Heart right ventricle (tissue), 16 donors: Measurements from ENCODE around the gene TWNK. TPM values are rescaled to one million over a fixed set of nuclear protein-coding genes. Genes with fewer than 3 reads are reported as not detected.
"Not testable (repeated sequence)": the region's sequence is repeated elsewhere in the genome, so short reads cannot be mapped to it uniquely, and the experiment has no call there.

Experiments
- ATAC-seq, 8 donors: fragments of 200-7000 bp; cut with Tn5 transposase; one replicate each; pipeline ENCODE4 v1.9.1; 2020; ENCODE audit warnings: mild to moderate bottlenecking in 8 of 8, moderate library complexity in 8 of 8, moderate number of reproducible peaks in 1 of 8
- DNase-seq, 2 donors: peaks; one replicate each; pipeline ENCODE4 v3.0.0-alpha.2; 2020
- H3K27ac ChIP-seq, 10 donors: fragments of 200-600 bp; sonication (generic) in 2 of 10; one replicate each; pipeline versions ENCODE4 v1.5.0 to v1.8.0; 2020 to 2022; ENCODE audit warnings: mild to moderate bottlenecking in 3 of 10
- H3K27me3 ChIP-seq, 7 donors: fragments of 200-600 bp; one replicate each; pipeline ENCODE4 v1.8.0; 2021 to 2022; ENCODE audit warnings: mild to moderate bottlenecking in 2 of 7
- H3K36me3 ChIP-seq, 9 donors: fragments of 200-600 bp; sonication (generic) in 1 of 9; one replicate each; pipeline versions ENCODE4 v1.5.0 to v1.8.0; 2020 to 2022; ENCODE audit warnings: mild to moderate bottlenecking in 2 of 9
- H3K4me1 ChIP-seq, 9 donors: fragments of 200-600 bp; sonication (generic) in 1 of 9; one replicate each; pipeline versions ENCODE4 v1.5.0 to v1.8.0; 2020 to 2022; ENCODE audit warnings: mild to moderate bottlenecking in 4 of 9
- H3K4me3 ChIP-seq, 10 donors: fragments of 200-600 bp; sonication (generic) in 2 of 10; one replicate each; pipeline versions ENCODE4 v1.5.0 to v1.8.0; 2020 to 2022; ENCODE audit warnings: mild to moderate bottlenecking in 7 of 10, moderate library complexity in 2 of 10
- H3K9me3 ChIP-seq, 11 donors: fragments of 200-600 bp in 10 of 11; sonication (generic) in 2 of 11; one replicate each; pipeline versions ENCODE4 v1.5.0 to v1.8.0; 2013 to 2022; ENCODE audit warnings: mild to moderate bottlenecking in 2 of 11, control low read depth in 1 of 11, moderate library complexity in 1 of 11
- WGBS, 2 donors: extraction: QIAGEN DNeasy Blood & Tissue Kit; methylation state at CpG; one replicate each; pipeline ENCODE4 v1.1.7; 2013; ENCODE audit warnings: inconsistent platforms in 1 of 2; 5-methylcytosine and 5-hydroxymethylcytosine counted together
- intact Hi-C, 10 donors: fragments of 100-400 bp; cut with DNase I; formaldehyde crosslinking; loops; one replicate each; pipeline versions ENCODE4 v1.11.1 to v1.14.2; 2022
- polyA plus RNA-seq, 2 donors: library from polyadenylated mRNA; stranded (reverse); fragments of 200-250 nt; gene quantifications; one replicate each; pipeline ENCODE4 v1.2.3, GENCODE V29; 2013
- total RNA-seq, 10 donors: library from RNA; stranded (reverse); fragmentation: NEBNext Ultra II Directional in 3 of 10; extraction: Animal tissue kit (Norgen Biotek cat#: 25700) in 3 of 10; gene quantifications; one replicate each; pipeline versions ENCODE4 v1.2.1 to v1.2.4, GENCODE V29; 2021 to 2023
- TF ChIP-seq, protein P1 (sequence below), 9 donors: fragments of 200-600 bp; sonication (generic) in 2 of 9; IDR thresholded peaks; one replicate each; pipeline versions ENCODE4 v1.5.0 to v1.8.0; 2021 to 2022; ENCODE audit warnings: antibody characterized with exemption in 9 of 9, mild to moderate bottlenecking in 5 of 9, moderate library complexity in 1 of 9
- donor health status: Arrhythmogenic right ventricular cardiomyopathy.
- donor health status: ischemic (EF 13 %, LVEDD 7.1; RV severe dilation, severe dysfunction).
- donor health status: healthy with polysubstance abuse.
- donor health status: DM: no; HTN: yes; CAD: no.
- donor health status: DM: no; HTN: no; CAD: no.
- donor health status: ischemic (EF 25% LVEDD 6.9; RV normal size, moderate dysfunction).
- donor health status: ischemic (EF 25% LVEDD 5.7; RV mildly dilated, moderate dysfunction).
- donor health status: healthy.
- donor health status: DM: yes; HTN: yes; CAD: no.
- donor health status: Ischemic cardiomyopathy.
- donor health status: ischemic (EF 35%, LVEDD 5.7; RV mildly dilated, moderate dysfunction).
- donor health status: nonischemic (EF 11% LVEDD 7.7; RV severe dilation, severe dysfunction).
- donor health status: DM: yes; HTN: yes; CAD: no.
- donor health status: PGD.
- donor health status: ischemic (EF 29% LVEDD 5.4; RV normal size, mild dysfunction).
- donor health status: nonischemic (EF 23%, LVEDD 6.1; RV moderate dilation, normal function).

Gene TWNK
- total and polyA plus RNA-seq, 12 donors, result 4.2 to 7.7 (median 5.4) TPM

DNA sequence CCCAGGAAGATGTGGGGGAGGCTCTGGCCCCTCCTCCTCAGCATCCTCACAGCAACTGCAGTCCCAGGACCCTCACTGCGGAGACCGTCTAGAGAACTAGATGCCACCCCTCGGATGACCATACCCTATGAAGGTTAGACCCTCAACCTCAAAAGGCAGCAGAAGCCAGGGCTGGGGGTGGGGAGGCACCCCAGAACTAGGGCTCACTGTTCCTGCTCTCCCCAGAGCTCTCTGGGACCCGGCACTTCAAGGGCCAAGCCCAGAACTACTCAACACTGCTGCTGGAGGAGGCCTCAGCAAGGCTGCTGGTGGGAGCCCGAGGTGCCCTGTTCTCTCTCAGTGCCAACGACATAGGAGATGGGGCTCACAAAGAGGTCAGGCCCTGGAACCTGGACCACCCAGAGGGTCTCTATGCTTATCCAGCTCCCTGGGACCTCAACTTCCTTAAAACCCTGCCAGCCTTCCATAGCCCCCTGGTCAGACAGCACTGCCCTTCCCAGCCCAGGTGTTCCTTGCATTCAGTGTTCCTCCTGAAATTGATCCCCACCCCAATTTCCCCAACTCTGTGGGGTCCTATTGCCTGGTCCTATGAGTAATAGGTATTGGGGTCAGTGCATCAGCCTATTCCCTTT lies 14.3 kb upstream of the TWNK start:
- TF ChIP-seq, protein P1, sequence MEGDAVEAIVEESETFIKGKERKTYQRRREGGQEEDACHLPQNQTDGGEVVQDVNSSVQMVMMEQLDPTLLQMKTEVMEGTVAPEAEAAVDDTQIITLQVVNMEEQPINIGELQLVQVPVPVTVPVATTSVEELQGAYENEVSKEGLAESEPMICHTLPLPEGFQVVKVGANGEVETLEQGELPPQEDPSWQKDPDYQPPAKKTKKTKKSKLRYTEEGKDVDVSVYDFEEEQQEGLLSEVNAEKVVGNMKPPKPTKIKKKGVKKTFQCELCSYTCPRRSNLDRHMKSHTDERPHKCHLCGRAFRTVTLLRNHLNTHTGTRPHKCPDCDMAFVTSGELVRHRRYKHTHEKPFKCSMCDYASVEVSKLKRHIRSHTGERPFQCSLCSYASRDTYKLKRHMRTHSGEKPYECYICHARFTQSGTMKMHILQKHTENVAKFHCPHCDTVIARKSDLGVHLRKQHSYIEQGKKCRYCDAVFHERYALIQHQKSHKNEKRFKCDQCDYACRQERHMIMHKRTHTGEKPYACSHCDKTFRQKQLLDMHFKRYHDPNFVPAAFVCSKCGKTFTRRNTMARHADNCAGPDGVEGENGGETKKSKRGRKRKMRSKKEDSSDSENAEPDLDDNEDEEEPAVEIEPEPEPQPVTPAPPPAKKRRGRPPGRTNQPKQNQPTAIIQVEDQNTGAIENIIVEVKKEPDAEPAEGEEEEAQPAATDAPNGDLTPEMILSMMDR (IDR thresholded peaks at IDR 0.05), result no peak
- no peak for DNase-seq
- Histone ChIP-seq H3K9me3 (no peaks in the 10 kb centered on the region), H3K27me3 (peaks cover 0 to 7% (median 0%) of the 10 kb centered on the region in 7 donors), H3K27ac (no peak overlapping the region), H3K36me3 (peaks cover 0 to 14% (median 0%) of the 10 kb centered on the region in 9 donors), H3K4me1 (peaks cover 3 to 21% (median 15%) of the 10 kb centered on the region in 9 donors), H3K4me3 (no peak overlapping the region)
- 93 to 95% methylated on average over 6 of the region's 6 CpGs for WGBS, 2 donors
- ATAC-seq, result no peak
- intact Hi-C loops, result no loop called here

DNA sequence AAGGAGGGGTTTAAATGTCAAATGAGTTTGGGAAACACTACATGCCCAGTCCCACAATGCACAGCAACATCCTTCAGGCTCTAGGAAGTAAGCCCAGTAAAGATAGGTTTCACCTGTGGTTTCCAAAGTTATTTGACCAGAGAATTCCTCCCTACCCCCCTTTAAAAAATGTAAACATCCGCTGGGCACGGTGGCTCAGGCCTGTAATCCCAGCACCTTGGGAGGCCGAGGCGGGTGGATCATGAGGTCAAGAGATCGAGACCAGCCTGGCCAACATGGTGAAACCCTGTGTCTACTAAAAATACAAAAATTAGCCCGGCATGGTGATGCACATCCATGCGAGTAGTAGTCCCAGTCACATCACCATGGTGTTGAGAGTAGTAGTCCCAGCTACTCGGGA lies 11.9 kb upstream of the TWNK start:
- peaks cover 0 to 38% (median 5%) of the 10 kb centered on the region in 9 donors for H3K36me3 ChIP-seq
- H3K4me3 ChIP-seq, H3K27me3 ChIP-seq, H3K9me3 ChIP-seq, ATAC-seq, H3K4me1 ChIP-seq, intact Hi-C loops, H3K27ac ChIP-seq, DNase-seq: not testable (repeated sequence)
- 87 to 88% methylated on average over 8 of the region's 8 CpGs for WGBS, 2 donors

DNA sequence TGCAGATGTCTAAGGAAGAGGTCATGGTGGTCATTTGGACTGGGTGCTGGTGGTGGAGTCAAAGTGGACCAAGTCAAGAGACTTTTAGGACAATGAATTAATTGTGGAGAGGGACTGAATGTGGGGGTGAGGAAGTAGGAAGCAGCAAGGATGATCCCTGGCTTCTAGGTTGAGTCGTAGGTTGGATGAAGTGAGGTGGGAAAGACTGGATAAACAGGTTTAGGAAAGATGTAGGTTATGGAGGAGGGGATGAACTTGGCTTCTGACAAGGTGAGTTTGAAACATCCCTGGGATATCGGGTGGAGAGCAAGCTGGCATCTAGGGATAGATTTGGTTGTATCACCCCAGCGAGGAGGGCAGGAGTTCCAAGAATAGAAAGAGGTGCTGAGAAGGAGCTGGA lies 10.4 kb upstream of the TWNK start:
- H3K4me3 ChIP-seq, result no peak overlapping the region
- H3K36me3 ChIP-seq, result peaks cover 0 to 53% (median 16%) of the 10 kb centered on the region in 9 donors
- H3K27me3 ChIP-seq, result no peaks in the 10 kb centered on the region
- DNase-seq (no peak), ATAC-seq (no peak)
- intact Hi-C loops, result no loop called here
- H3K27ac ChIP-seq, result no peak overlapping the region
- no peaks in the 10 kb centered on the region for H3K9me3 ChIP-seq
- no peaks in the 10 kb centered on the region for H3K4me1 ChIP-seq
- 86 to 91% methylated on average over 3 of the region's 3 CpGs for WGBS, 2 donors
- TF ChIP-seq, protein P1 (IDR thresholded peaks at IDR 0.05), result no peak

DNA sequence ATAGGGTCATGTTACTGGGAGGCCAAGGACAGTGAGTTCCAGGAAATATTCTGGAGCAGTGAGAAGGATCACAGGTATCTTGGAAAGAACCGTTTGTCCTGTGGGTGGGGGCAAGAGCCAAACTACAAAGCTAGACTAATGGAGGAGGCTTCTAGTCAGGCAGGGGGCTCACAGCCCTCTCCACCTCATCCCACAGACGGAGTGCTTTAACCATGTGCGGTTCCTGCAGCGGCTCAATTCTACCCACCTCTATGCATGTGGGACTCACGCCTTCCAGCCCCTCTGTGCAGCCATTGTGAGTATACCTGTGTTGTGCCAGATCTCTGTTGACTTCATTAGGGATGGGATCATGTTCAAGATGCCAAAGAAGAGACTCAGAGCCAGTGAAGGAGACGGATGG lies 9.9 kb upstream of the TWNK start:
- no peak for DNase-seq
- no peak for ATAC-seq
- Histone ChIP-seq H3K36me3 (peaks cover 0 to 58% (median 20%) of the 10 kb centered on the region in 9 donors), H3K9me3 (no peaks in the 10 kb centered on the region), H3K4me1 (no peaks in the 10 kb centered on the region), H3K4me3 (no peak overlapping the region), H3K27me3 (no peaks in the 10 kb centered on the region), H3K27ac (no peak overlapping the region)
- intact Hi-C loops, result no loop called here
- WGBS, 2 donors, result 87 to 93% methylated on average over 6 of the region's 6 CpGs
- TF ChIP-seq, protein P1 (IDR thresholded peaks at IDR 0.05), result no peak

DNA sequence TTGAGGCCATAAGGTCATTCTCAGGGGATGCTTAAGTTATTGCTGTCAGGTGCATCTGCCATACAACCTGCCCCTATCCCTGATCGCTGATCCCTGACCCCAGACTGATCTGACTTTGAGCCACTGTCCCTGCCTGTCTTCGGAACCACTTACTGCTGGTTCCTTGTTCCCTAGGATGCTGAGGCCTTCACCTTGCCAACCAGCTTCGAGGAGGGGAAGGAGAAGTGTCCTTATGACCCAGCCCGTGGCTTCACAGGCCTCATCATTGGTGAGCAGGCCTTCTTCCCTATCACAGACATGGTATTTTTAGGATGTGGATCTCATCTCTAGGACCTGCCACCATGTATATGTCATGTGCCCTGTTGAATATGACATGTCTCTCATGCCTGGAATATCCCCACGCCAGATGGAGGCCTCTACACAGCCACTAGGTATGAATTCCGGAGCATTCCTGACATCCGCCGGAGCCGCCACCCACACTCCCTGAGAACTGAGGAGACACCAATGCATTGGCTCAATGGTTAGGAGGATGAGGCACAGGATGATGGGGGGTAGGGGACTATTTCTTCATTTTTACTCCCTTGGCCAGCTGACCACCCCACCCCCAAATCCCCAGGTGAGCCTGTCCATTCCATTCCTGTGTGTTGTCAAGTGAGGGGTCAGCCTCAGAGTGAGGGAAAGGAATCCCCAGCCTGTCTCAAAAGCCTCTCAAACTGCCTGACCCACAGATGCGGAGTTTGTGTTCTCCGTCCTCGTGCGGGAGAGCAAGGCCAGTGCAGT lies 9.0 kb upstream of the TWNK start:
- intact Hi-C loops, result no loop called here
- Histone ChIP-seq H3K9me3 (no peaks in the 10 kb centered on the region), H3K4me3 (no peak overlapping the region), H3K27ac (no peak overlapping the region), H3K27me3 (no peaks in the 10 kb centered on the region), H3K4me1 (no peaks in the 10 kb centered on the region), H3K36me3 (peaks cover 0 to 67% (median 21%) of the 10 kb centered on the region in 9 donors)
- ATAC-seq, result no peak
- TF ChIP-seq, protein P1 (IDR thresholded peaks at IDR 0.05), result no peak
- 89% methylated on average over 13 of the region's 13 CpGs for WGBS, 2 donors
- DNase-seq, result no peak
